ENCODE measurements around the gene ZNF543.

The ZNF543 gene

GRCh38 chr19:57279418-57280164, 40.7 kb upstream of the ZNF543 start:
- H3K4me1 ChIP-seq (ENCODE audit: low read length), result peaks cover 46% of the 10 kb centered on the region
- no peaks in the 10 kb centered on the region for H3K27me3 ChIP-seq (ENCODE audit: low read depth, low read length)
- peak overlapping the region; percentile 18; the same call in 1 of the 2 replicates for H2AFZ ChIP-seq (ENCODE audit: low read depth, low read length)
- no peak for TF ChIP-seq EZH2phosphoT487 (IDR thresholded peaks at IDR 0.05; ENCODE audit: low read depth)
- TF ChIP-seq, protein P1, sequence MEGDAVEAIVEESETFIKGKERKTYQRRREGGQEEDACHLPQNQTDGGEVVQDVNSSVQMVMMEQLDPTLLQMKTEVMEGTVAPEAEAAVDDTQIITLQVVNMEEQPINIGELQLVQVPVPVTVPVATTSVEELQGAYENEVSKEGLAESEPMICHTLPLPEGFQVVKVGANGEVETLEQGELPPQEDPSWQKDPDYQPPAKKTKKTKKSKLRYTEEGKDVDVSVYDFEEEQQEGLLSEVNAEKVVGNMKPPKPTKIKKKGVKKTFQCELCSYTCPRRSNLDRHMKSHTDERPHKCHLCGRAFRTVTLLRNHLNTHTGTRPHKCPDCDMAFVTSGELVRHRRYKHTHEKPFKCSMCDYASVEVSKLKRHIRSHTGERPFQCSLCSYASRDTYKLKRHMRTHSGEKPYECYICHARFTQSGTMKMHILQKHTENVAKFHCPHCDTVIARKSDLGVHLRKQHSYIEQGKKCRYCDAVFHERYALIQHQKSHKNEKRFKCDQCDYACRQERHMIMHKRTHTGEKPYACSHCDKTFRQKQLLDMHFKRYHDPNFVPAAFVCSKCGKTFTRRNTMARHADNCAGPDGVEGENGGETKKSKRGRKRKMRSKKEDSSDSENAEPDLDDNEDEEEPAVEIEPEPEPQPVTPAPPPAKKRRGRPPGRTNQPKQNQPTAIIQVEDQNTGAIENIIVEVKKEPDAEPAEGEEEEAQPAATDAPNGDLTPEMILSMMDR (IDR thresholded peaks at IDR 0.05; ENCODE audit: low read depth, low read length), result peak; percentile 66
- no peaks in the 10 kb centered on the region for H3K9me3 ChIP-seq (ENCODE audit: insufficient read depth, low read length)
- H3K27ac ChIP-seq (ENCODE audit: low read length), result peak overlapping the region; percentile 92
- H3K4me2 ChIP-seq (ENCODE audit: low read length), result peak overlapping the region; percentile 64
- peaks cover 25% of the 10 kb centered on the region for H4K20me1 ChIP-seq (ENCODE audit: insufficient read depth, low read length)
- H3K79me2 ChIP-seq (ENCODE audit: low read length), result peaks cover 44% of the 10 kb centered on the region
- peaks cover 32% of the 10 kb centered on the region for H3K36me3 ChIP-seq (replicated peaks; ENCODE audit: low read depth, low read length)
- peak overlapping the region; percentile 80 for H3K4me3 ChIP-seq (ENCODE audit: low read length)
- H3K9ac ChIP-seq (ENCODE audit: low read length), result peak overlapping the region; percentile 93

GRCh38 chr19:57280165-57280961, 39.9 kb upstream of the ZNF543 start, which contains the start of gene ZNF460:
Gene ZNF460, plus strand, starts transcription at chr19:57280485. Its CDS starts 322 bp downstream, at chr19:57280807.
- Histone ChIP-seq H3K27ac (ENCODE audit: low read length) (peak within 1 kb of the TSS; percentile 92), H4K20me1 (ENCODE audit: insufficient read depth, low read length) (peaks cover 30% of the 10 kb centered on the region), H3K79me2 (ENCODE audit: low read length) (peaks cover 52% of the 10 kb centered on the region), H2AFZ (ENCODE audit: low read depth, low read length) (peak within 1 kb of the TSS; percentile 18; the same call in 1 of the 2 replicates), H3K4me1 (ENCODE audit: low read length) (peaks cover 40% of the 10 kb centered on the region), H3K36me3 (replicated peaks; ENCODE audit: low read depth, low read length) (peaks cover 34% of the 10 kb centered on the region), H3K4me3 (ENCODE audit: low read length) (peak within 1 kb of the TSS; percentile 80), H3K9ac (ENCODE audit: low read length) (peak within 1 kb of the TSS; percentile 93), H3K4me2 (ENCODE audit: low read length) (peak within 1 kb of the TSS; percentile 87), H3K27me3 (ENCODE audit: low read depth, low read length) (no peaks in the 10 kb centered on the region), H3K9me3 (ENCODE audit: insufficient read depth, low read length) (no peaks in the 10 kb centered on the region)
- TF ChIP-seq, protein P1 (IDR thresholded peaks at IDR 0.05; ENCODE audit: low read depth, low read length), result no peak
- TF ChIP-seq EZH2phosphoT487 (IDR thresholded peaks at IDR 0.05; ENCODE audit: low read depth), result no peak

GRCh38 chr19:57280962-57281400, 39.3 kb upstream of the ZNF543 start:
- H3K79me2 ChIP-seq (ENCODE audit: low read length), result peaks cover 58% of the 10 kb centered on the region
- H3K4me3 ChIP-seq (ENCODE audit: low read length), result peak overlapping the region; percentile 80
- H3K9ac ChIP-seq (ENCODE audit: low read length), result peak overlapping the region; percentile 93
- no peaks in the 10 kb centered on the region for H3K27me3 ChIP-seq (ENCODE audit: low read depth, low read length)
- H3K27ac ChIP-seq (ENCODE audit: low read length), result peak overlapping the region; percentile 92
- no peak overlapping the region for H2AFZ ChIP-seq (ENCODE audit: low read depth, low read length)
- TF ChIP-seq, protein P1 (IDR thresholded peaks at IDR 0.05; ENCODE audit: low read depth, low read length), result no peak
- no peak for TF ChIP-seq EZH2phosphoT487 (IDR thresholded peaks at IDR 0.05; ENCODE audit: low read depth)
- peaks cover 35% of the 10 kb centered on the region for H3K4me1 ChIP-seq (ENCODE audit: low read length)
- H3K36me3 ChIP-seq (replicated peaks; ENCODE audit: low read depth, low read length), result peaks cover 40% of the 10 kb centered on the region
- peak overlapping the region; percentile 87 for H3K4me2 ChIP-seq (ENCODE audit: low read length)
- peaks cover 36% of the 10 kb centered on the region for H4K20me1 ChIP-seq (ENCODE audit: insufficient read depth, low read length)
- H3K9me3 ChIP-seq (ENCODE audit: insufficient read depth, low read length), result no peaks in the 10 kb centered on the region

Data from OCI-LY3 (cell line).